ENCODE data around the gene RBM6.

RBM6 gene

GRCh38 chr3:50095352-50095998, 155.5 kb downstream of the RBM6 start:
- DNase-seq: no peak

GRCh38 chr3:50100386-50100785, 160.4 kb downstream of the RBM6 start:
- DNase-seq: no peak

GRCh38 chr3:50100956-50101845, 161.3 kb downstream of the RBM6 start:
- DNase-seq: no peak

DNA sequence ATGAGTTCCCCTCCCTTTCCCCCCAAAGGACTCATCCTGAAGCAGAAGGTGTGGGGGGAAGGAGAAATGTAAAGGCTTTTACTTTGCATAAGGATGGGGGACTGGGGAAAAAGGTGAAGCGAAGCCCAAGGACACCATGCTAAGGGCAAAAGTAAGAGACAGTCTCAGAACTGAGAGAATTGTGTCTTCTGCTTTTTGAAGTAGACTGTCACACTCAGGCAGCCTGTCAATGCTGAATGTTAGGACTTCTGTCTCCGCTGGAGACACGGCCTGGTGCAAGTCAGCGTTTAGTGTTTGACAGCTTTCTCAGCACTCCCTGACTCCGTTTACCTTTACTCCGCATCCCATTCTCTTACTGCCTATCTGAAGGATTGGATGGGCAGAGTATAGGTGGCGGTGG, 162.6 kb downstream of the RBM6 start:
- no peak for DNase-seq

DNA sequence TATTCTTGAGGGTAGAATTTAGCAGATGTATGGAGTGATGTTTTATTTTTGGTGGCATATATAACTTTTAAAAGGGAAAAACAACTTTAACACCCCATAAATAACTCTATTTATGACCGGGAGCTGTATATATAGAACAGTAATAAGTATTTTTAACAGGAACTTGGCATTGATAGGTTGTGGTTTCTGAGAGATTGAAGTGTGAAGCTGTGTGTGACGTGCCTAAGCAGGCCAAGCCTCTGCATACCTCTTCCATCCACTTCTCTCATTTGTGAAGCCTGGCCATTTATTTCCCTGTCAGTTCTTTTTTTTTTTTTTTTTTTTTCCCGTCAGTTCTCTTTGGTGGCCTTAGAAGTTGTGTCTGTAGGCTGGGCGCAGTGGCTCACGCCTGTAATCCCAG, 171.8 kb downstream of the RBM6 start:
- no peak for DNase-seq

- DNase-seq: no peak
Measured at GRCh38 chr3:50112462-50112861, 172.5 kb downstream of the RBM6 start.

GRCh38 chr3:50117120-50117519, 177.2 kb downstream of the RBM6 start:
- DNase-seq: no peak

DNA sequence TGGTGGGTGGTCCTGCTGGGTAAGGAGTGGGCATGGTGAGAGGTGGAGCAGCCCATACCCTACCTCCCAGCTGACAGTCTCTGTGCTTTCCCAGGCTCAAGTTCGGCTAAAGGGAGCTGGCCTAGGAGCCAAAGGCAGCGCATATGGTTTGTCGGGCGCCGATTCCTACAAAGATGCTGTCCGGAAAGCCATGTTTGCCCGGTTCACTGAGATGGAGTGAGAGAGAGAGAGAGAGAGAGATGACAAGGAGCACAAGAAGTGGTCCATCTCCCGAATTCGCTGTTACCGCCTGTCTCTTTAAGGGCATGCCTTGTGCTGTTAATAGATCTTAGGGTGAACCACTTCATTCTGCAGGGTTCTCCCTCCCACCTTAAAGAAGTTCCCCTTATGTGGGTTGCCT, 178.3 kb downstream of the RBM6 start:
- no peak for DNase-seq

GRCh38 chr3:50119786-50120185, 179.8 kb downstream of the RBM6 start:
- DNase-seq: no peak

DNA sequence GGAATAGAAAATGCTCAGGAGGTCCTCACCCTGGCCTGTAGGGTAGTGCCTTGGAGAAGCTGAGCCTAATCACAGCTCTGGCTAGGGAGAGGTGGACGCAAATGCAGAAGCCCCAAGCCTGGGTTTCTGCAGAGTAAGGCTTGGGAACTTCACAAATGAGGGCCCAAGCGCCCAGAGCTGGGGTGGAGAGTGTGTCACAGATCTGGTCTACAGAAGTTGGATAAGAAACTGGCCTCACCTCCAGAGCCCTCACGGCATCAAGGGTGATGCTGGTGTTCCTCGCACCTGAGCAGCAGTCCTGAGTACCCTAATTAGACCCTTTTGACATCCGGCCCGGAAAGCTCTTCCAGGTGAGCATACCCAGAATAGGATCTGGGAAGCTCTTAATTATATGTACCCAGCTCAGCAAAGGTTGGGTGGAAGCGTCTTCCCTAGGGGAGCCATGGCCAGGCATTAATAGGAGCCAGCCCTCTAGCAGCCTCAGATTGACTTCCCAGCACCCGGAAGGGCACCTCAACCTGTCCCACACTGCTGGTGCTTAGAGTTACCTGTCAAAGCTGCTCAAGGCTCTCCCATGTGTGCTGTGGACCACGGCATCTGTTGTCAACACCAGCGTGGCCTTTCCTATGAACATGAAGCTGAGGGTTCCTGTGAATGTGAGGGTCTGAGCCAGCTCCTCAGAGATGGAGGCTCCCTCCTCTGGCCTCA, 180.6 kb downstream of the RBM6 start:
- no peak for DNase-seq

DNA sequence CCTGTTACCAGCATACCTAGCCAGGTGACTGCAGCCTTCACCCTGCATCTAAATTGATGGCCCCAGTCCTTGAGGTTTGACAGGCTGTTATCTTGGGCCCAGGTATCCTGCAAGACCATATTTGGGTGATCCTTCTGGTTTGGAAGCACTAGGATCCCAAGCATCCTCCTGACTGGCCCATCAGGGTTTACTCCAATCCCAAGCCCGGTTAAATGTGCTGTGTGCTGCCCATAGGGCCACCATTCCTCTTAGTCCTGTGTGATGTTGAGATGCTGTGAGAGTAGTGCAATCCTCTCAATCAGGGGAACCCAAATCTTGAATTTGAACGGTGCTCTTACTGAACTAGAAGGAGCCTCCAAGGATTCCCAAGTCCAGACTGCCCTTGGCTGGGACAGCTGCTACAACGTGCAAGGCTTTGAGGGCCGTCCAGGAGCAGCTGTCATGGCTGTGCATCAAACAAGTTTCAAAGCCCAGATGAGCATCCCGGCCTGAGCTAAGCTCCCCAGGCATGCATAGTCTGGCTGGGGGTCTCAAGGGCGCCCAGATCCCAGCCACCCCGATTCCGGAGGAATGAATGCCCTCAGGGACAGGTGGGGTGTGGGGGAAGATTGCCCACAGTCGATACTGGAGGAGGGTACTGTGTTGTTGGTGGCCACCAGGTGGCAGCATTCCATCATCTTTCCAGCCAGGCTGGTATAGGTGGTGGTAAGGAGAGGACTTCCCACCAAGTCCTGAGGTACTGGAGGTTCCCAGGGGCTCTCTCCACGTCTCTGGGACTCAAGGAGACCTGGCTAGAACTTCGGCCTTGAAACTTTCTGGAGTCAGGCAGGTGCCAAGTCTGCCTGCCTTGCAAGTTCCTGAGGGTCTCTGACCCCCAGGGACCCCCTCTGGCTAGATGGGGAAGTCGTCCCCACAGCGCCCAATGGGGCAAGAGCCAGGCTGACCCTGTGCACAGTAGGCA, 181.4 kb downstream of the RBM6 start:
- peak; percentile 2 for DNase-seq

GRCh38 chr3:50122071-50122470, 182.1 kb downstream of the RBM6 start:
- DNase-seq: no peak

DNA sequence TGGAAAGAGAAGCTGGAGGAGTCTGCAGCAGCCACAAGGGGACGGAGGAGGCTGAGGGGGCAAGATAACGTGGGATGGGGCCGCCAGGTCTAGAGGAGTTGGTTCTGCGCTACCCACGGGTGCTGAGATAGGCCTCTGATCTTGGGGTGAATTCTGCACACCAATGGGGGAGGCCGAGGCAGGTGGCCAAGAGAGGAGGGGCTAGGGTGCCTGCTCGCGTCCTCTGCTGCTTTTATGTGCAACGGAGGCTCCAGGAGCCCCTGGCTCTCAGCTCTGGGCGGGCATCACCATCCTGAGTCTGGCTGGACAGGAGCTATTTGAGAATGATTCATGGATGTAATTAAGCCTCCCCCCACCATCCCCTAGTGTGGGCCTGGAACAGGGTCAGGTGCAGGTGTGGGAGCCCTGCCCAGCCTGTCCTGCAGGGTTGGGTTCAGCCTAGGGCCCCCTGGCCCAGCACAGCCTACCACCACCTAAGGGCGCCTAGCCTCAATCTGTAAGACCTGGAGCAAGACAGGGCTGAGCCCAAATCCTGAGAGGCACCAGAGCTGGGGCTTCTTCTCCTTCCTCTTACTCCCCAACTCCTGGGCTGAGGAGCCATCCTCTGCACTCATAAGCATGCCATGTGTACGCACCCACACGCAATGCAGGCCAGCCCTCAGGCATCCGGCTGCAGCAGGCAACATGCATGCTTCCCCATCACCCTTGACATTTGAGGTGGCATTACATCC, 182.9 kb downstream of the RBM6 start:
- no peak for DNase-seq

DNA sequence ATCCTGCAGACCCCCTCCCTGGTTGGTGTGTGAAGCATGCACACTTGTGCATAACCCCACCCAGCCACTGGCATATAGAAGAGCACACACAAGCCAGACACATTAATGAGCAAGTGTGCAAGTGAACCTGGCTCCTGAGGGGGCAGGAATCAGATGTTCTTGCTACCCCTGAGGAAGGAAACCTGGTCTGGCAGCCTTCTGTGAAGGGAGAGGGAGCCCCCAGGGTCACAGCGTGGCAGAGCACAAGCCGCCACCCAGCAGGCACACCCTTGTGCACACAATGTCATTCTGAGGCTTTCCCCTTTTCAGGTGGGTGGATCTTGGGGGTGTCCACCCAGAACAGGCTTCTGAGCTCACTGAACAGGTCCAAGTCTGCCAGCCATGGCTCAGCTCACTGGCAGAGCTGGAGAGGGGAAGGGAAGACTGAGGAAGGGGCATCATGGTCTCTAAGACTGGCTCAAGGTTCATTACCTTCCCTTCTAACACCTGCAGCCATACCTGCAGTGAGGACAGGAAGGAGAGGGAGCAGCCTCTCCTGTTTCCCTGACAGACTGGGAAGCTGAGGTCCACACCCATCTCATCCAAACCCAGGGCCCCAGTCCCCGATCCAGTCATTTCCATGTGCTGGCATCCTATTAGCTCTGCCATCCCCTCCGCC, 183.6 kb downstream of the RBM6 start:
- no peak for DNase-seq

GRCh38 chr3:50124052-50124799, 184.3 kb downstream of the RBM6 start:
- DNase-seq: no peak

DNA sequence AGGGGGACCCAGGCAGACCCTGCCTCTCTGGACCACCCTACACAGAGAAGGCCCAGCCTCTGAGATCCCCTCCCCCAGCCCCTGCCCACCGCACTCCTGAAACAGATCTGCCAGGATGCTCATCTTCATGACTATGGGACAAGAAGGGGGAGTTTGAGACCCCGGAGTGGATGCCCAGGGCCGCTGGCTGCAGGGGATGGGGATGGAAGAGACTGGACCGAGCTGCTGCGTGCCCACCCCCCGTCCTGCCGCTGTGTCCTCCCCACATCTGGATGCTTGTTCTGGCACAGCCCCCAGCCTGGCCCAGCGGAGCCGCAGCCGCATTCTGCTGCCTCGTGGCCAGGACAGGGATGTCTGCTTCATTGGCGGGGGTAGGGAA, 184.8 kb downstream of the RBM6 start:
- no peak for DNase-seq

GRCh38 chr3:50125541-50126286, 185.8 kb downstream of the RBM6 start:
- DNase-seq: no peak

- no peak for DNase-seq
Measured at GRCh38 chr3:50126287-50127211, 186.6 kb downstream of the RBM6 start.
